Measurements from ENCODE around the gene HTT.

The HTT gene

GRCh38 chr4:3177426-3177825, 102.9 kb downstream of the HTT start:
- no peak for DNase-seq

GRCh38 chr4:3177905-3178304, 103.4 kb downstream of the HTT start:
- no peak for DNase-seq

- no peak for DNase-seq
Observed at GRCh38 chr4:3178351-3178750, 103.9 kb downstream of the HTT start.

GRCh38 chr4:3179126-3179706, 104.7 kb downstream of the HTT start:
- no peak for DNase-seq

- no peak for DNase-seq
Observed at GRCh38 chr4:3183008-3183407, 108.5 kb downstream of the HTT start.

- DNase-seq = no peak
Observed at GRCh38 chr4:3184725-3185124, 110.2 kb downstream of the HTT start.

- DNase-seq = no peak
Observed at GRCh38 chr4:3186609-3187008, 112.1 kb downstream of the HTT start.

GRCh38 chr4:3188118-3188517, 113.6 kb downstream of the HTT start:
- DNase-seq = no peak

- no peak for DNase-seq
Observed at GRCh38 chr4:3189459-3189858, 115.0 kb downstream of the HTT start.

GRCh38 chr4:3190549-3190948, 116.1 kb downstream of the HTT start:
- DNase-seq = no peak

- no peak for DNase-seq
Observed at GRCh38 chr4:3192188-3192587, 117.7 kb downstream of the HTT start.

GRCh38 chr4:3192827-3193226, 118.3 kb downstream of the HTT start:
- no peak for DNase-seq

GRCh38 chr4:3193531-3194203, 119.2 kb downstream of the HTT start:
- peak in 1 of 2 experiments; percentile 11 for DNase-seq

- DNase-seq = no peak
Observed at GRCh38 chr4:3196670-3197359, 122.3 kb downstream of the HTT start.

- no peak for DNase-seq
Observed at GRCh38 chr4:3197366-3198105, 123.1 kb downstream of the HTT start.

GRCh38 chr4:3198906-3199305, 124.4 kb downstream of the HTT start:
- no peak for DNase-seq

GRCh38 chr4:3199653-3200422, 125.4 kb downstream of the HTT start:
- no peak for DNase-seq

- DNase-seq = no peak
Observed at GRCh38 chr4:3200423-3201090, 126.1 kb downstream of the HTT start.

- no peak for DNase-seq
Observed at GRCh38 chr4:3201718-3202702, 127.5 kb downstream of the HTT start.

- DNase-seq = no peak
Observed at GRCh38 chr4:3202836-3203820, 128.6 kb downstream of the HTT start.
